ENCODE measurements around the gene MUL1. TPM values are rescaled to one million over a fixed set of nuclear protein-coding genes. Genes with fewer than 3 reads are reported as not detected.

MUL1 gene
- total and polyA plus RNA-seq, 2 of the 8 experiments (the other 6 are each of a cell fraction or from before 2014, with no cell fraction given): 16.4 to 20.8 TPM

DNA sequence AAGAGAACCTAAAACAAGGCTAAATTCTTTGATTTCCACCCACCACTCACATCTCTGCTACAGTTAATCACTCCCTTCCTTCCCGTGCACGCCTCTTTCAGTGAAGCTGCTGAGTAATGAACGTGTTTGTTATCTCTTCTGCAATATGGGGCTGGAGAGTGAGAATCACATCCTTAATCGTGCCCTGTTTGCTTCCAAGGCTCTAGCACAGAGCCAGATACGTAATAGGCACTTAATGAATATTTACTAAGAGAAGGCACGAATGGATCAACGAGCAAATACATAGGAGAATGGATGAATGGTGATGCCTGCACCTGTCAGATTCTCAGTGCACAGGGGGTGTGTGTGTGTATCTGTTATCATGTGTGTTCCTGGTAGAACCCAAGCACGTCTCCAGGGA is 22.4 kb upstream of the MUL1 start:
- H3K9ac ChIP-seq (replicated peaks in 1 of 4; ENCODE audit: extremely low read depth in 1 of 4, low read depth in 3 of 4, low read length in 3 of 4): no peak overlapping the region
- no peak overlapping the region for H2BK5ac ChIP-seq (ENCODE audit: low read depth, low read length)
- H3K18ac ChIP-seq (ENCODE audit: extremely low read depth, low read length): no peak overlapping the region
- no peak overlapping the region for H2BK12ac ChIP-seq (ENCODE audit: low read depth, low read length)
- TF ChIP-seq SP1 (IDR thresholded peaks at IDR 0.05; ENCODE audit: low read depth, low read length) (no peak), CHD2 (IDR thresholded peaks at IDR 0.05; ENCODE audit: low read length) (no peak), KDM4A (IDR thresholded peaks at IDR 0.05; ENCODE audit: low read depth, low read length, severe bottlenecking) (no peak), CHD1 (IDR thresholded peaks at IDR 0.05; ENCODE audit: low read depth, low read length) (no peak), JUN (IDR thresholded peaks at IDR 0.05; ENCODE audit: low read depth, low read length) (no peak), MAFK (IDR thresholded peaks at IDR 0.05; ENCODE audit: low read depth, low read length) (no peak), SIX5 (IDR thresholded peaks at IDR 0.05; ENCODE audit: low read depth, low read length) (no peak), ZNF274 (IDR thresholded peaks at IDR 0.05; ENCODE audit: borderline replicate concordance, extremely low read depth, low read length) (no peak)
- TF ChIP-seq, protein P1, sequence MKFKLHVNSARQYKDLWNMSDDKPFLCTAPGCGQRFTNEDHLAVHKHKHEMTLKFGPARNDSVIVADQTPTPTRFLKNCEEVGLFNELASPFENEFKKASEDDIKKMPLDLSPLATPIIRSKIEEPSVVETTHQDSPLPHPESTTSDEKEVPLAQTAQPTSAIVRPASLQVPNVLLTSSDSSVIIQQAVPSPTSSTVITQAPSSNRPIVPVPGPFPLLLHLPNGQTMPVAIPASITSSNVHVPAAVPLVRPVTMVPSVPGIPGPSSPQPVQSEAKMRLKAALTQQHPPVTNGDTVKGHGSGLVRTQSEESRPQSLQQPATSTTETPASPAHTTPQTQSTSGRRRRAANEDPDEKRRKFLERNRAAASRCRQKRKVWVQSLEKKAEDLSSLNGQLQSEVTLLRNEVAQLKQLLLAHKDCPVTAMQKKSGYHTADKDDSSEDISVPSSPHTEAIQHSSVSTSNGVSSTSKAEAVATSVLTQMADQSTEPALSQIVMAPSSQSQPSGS (IDR thresholded peaks at IDR 0.05; ENCODE audit: low read length): no peak
- H3K9me3 ChIP-seq (ENCODE audit: insufficient read depth in 2 of 2, low read depth in 1 of 2, low read length in 1 of 2): no peaks in the 10 kb centered on the region
- FAIRE-seq (no peak), DNase-seq (ENCODE audit: low read depth in 1 of 2, low spot score in 2 of 2) (no peak)
- no peak overlapping the region for H2AK5ac ChIP-seq (ENCODE audit: low read depth, low read length)
- peaks cover 0 to 6% (median under 1%) of the 10 kb centered on the region in 4 experiments; a peak in 4 of 7 replicates for H3K27me3 ChIP-seq (replicated peaks in 1 of 4; ENCODE audit: control insufficient read depth in 3 of 4, extremely low read depth in 1 of 4, insufficient read depth in 3 of 4, low read length in 3 of 4)
- no peak overlapping the region for H3K4ac ChIP-seq (replicated peaks; ENCODE audit: insufficient read length, low read depth, low read length)
- no peaks in the 10 kb centered on the region for H3K4me1 ChIP-seq (replicated peaks in 1 of 4; ENCODE audit: control insufficient read depth in 3 of 4, insufficient read depth in 4 of 4, low read length in 3 of 4)
- H4K8ac ChIP-seq (ENCODE audit: extremely low read depth, insufficient read depth, low read length): no peak overlapping the region
- ChIA-PET CTCF (ENCODE audit: partially characterized antibody) (interaction anchor here (2.3 to 2.5 kb wide), 2 partner anchors 34 to 111 kb away, joined by 4 to 10 read pairs; no protein-coding TSS in a partner anchor), POLR2A (ENCODE audit: partially characterized antibody) (no interaction called here)
- no peak overlapping the region for H3K23ac ChIP-seq (ENCODE audit: insufficient read length)
- no peak overlapping the region for H4K91ac ChIP-seq (replicated peaks; ENCODE audit: insufficient read length, low read length)
- H4K20me1 ChIP-seq (replicated peaks in 1 of 2; ENCODE audit: control insufficient read depth in 1 of 2, insufficient read depth in 2 of 2, low read length in 2 of 2): peaks cover 0 to 1% of the 10 kb centered on the region in 2 experiments
- 80% methylated on average over 8 of the region's 8 CpGs; no CpG with 5 or more reads in 1 of the 2 experiments for WGBS, 2 experiments (ENCODE audit: extremely low coverage in 1 of 2, insufficient coverage in 1 of 2, insufficient read length in 1 of 2, insufficient replicate concordance in 2 of 2, low coverage in 1 of 2, low lambda C conversion rate in 2 of 2, missing lambda C conversion rate in 1 of 2)
- no peak overlapping the region for H4K5ac ChIP-seq (ENCODE audit: insufficient read length, low read depth, low read length)
- no peak overlapping the region for H2BK15ac ChIP-seq (ENCODE audit: low read length)
- H3K14ac ChIP-seq (ENCODE audit: insufficient read length): no peak overlapping the region
- no peak overlapping the region for H2AFZ ChIP-seq (ENCODE audit: low read length)
- H3K79me2 ChIP-seq (ENCODE audit: control insufficient read depth in 1 of 2, insufficient read depth in 2 of 2, low read length in 2 of 2): no peaks in the 10 kb centered on the region
- no peak overlapping the region for H3K4me3 ChIP-seq (ENCODE audit: extremely low read depth in 1 of 4, insufficient read depth in 2 of 4, low read depth in 3 of 4, low read length in 4 of 4)
- H3K27ac ChIP-seq (ENCODE audit: low read depth, low read length): no peak overlapping the region
- H3K79me1 ChIP-seq (ENCODE audit: low read depth, low read length): no peaks in the 10 kb centered on the region
- H3K36me3 ChIP-seq (ENCODE audit: control insufficient read depth in 2 of 4, insufficient read depth in 4 of 4, low read length in 3 of 4): no peaks in the 10 kb centered on the region
- H3K56ac ChIP-seq (replicated peaks; ENCODE audit: insufficient read length, low read depth, low read length): no peak overlapping the region
- H3K23me2 ChIP-seq (ENCODE audit: low read depth, low read length): no peaks in the 10 kb centered on the region
- H3K4me2 ChIP-seq (ENCODE audit: insufficient read depth in 1 of 2, low read depth in 2 of 2, low read length in 2 of 2): no peak overlapping the region
- no peak overlapping the region for H2BK120ac ChIP-seq (replicated peaks; ENCODE audit: low read depth, low read length)
- no peak overlapping the region for H2BK20ac ChIP-seq (ENCODE audit: low read length)
